HG02588 (cell line): ENCODE measurements around the gene TFEC.

Source experiments
- ATAC-seq: cut with Tn5 transposase; IDR thresholded peaks from one replicate; pipeline ENCODE4 v1.9.1; 2021; ENCODE audit warnings: mild to moderate bottlenecking, moderate library complexity; ENCODE audit not compliant: unreplicated experiment

The TFEC gene

DNA sequence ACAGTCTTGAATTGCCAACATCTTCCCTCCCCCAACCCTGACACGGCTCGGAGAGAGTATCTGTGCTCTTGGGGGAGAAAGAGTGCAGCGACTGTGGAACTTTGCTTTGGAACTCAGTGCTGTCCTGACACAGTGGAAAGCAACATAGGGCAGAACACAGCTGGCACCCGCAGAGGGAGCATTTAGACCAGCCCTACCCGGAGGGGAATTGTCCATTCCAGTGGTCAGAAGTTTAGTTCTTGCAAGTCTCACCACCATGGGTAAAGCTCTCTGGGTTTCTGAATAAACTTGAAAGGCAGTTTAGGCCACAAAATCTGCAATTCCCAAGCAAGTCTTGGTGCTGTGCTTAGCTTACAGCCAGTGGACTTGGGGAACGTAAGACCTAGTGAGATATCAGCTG lies 34.9 kb downstream of the TFEC start:
- ATAC-seq = no peak

DNA sequence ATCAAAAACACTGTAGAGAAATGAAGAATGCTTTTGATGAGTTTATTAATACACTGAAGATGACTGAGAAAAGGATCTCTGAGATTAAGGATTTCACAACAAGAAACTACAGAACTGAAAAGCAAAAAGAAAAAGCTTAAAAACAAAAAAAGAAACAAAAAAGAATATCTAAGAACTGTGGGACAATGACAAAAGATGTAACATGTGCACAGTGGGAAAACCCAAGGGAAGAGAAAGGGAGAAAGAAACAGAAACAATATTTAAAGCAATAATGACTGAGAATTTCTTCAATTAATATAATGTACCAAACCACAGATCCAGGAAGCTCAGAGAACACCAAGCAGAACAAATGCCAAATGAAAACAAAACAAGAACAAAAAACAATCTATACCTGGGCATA lies 42.2 kb downstream of the TFEC start:
- no peak for ATAC-seq

DNA sequence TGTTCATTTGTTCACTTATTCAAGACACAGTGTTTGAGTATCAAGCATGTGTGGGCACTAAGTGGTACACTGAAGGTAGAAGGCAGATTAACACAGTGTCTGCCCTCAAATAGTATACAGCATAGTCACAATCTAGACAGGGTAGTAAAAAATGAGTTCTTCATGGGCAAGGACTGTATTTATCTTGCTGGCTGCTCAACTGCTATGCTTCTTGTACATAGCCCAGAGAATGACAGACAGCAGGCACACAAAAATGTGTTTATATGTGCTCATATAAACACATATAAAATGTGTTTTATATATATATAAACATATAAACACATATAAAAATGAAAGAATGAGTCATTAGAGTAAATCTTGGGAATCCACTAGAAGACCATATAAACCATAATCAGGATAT lies 43.1 kb downstream of the TFEC start:
- ATAC-seq = no peak

DNA sequence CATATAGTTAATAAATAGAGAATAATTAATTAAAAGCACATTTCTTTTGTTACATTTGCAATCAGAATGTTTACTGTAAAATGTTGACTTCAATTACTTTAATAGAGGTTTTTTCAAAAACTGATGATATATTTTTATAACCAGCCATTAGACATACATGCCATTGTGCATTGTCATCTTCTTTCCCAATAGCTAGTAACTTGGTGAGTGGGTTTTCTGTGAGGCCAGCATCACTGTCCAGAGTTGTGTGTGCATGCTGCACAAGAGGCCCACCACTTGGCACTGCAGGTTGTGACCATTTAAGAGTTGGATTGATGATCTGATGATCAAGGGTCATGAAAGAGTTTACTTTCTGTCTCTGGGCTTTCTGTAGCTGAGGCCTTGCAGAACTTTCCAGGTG lies 46.5 kb downstream of the TFEC start:
- no peak for ATAC-seq

DNA sequence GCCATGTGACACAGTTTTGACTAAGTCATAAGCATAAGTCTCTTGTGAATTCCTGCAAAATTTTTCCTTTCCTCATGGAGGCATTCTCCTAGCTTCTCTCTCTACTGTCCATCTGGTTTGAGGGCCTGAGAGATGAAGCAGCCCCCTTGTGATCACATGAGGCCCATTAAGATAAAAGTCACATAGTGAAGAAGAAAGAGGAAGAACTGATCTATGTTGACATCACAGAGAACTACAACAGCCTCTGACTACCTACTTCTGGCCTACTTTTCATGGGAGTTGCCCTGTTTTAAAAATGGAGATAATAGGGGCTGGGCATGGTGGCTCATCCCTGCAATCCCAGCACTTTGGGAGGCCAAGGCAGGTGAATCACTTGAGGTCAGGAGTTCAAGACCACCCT lies 50.4 kb downstream of the TFEC start:
- ATAC-seq = no peak

DNA sequence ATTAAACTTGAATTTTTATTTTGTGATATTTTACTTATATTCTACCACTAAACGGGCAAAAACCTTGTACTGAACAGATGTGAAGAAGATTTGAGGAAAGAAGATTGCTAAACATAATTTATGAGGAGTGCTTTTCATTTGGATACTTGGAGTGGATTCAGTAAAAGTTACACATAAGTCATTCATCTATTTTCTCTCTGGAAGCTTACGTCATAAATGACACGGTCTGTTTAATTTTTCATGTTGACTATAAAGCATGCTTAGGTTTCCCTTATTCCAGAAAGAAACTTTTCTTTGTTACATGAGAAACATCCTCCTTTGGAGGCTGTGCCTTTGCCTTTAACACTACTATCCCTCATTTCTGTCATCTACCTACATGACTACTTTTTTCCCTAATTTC lies 53.9 kb downstream of the TFEC start:
- no peak for ATAC-seq

DNA sequence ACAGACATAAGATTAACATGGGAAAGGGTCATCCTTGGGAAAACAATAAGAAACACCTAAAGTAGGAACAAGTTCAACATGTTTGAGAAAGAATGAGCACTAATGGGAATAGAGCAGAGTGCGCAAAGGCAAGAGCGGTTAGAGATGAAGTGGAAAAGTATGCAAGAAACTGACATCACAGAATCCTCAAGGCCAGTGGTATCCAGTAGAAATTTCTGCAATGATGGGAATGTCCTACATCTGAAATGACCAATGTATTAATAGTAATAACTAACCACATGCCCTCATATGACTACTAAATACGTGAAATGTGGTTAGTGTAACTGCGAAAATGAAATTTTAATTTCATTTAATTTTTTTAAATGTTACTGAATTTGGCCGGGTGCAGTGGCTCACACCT lies 54.8 kb downstream of the TFEC start:
- no peak for ATAC-seq

DNA sequence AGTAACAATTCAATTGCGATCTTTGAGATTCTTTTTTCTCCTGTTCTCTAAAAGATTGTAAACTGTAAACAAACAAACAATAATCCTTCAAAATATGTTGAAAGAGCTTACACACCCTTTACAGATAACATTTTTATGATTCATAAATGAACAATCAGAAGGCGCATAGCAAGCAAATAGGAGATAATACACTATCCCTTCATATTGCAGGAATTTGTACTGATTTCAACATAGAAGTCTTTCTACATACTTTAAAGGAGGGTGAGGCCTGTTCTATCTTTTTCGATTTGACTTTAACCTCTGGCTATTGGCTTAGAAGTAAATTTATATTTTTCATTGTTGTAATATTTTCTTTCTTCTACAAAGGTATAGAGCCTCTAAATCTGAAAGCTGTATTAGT lies 57.2 kb downstream of the TFEC start:
- ATAC-seq = no peak

DNA sequence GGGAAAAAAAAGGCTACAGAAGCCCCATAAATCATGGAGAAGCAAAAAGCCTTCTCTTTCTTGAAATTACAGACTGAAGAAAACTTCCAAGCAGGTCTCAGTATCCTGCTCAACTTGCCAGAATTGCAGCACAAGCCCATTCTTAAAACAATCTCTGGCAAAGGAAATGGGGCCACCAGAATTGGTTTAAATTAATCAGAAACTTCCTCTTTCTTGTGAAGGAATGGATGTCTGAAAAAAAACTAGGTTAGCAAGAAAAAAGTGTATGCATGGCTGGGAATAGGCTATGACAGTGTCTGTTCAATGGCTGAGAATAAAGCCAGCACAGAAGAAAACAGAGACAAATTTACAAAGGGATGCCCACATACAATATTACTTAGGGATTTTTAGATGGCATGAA lies 59.1 kb downstream of the TFEC start:
- ATAC-seq = no peak

DNA sequence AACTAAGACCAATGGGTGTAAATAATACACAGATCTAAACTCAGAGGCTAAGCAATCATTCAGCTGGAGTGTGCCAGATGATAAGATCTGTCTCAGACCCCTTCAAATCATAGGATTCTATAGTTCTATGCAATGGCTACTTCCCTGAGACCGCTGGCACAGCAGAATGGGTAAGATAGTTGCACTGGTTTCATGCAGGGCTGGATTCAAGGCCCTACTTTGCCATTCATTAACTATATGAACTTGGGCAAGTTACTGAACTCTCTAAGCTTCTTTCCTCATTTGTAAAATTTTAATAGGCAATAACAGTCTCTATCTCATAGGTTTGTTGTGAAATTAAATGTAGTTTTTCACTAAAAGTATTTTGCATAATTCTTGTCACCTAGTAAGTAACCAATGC lies 62.0 kb downstream of the TFEC start:
- no peak for ATAC-seq

DNA sequence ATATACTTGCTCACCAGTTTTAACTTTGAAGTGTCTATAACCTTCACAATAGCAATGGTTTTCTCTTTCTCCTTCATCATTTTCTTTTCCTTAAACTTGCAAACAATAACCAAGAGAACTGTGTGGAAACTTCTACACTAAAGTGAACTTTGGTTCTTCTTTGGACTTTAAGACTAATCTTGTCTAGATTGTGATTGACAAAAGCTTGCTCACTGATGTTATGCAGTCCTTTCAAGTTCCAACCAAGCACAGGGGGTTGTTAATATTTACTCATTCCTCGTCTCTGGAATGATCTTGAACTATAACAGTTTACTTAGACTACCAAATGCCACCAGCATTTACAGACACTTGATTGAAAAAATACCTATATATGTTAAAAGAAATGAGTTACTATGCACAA lies 62.4 kb downstream of the TFEC start:
- ATAC-seq = no peak

DNA sequence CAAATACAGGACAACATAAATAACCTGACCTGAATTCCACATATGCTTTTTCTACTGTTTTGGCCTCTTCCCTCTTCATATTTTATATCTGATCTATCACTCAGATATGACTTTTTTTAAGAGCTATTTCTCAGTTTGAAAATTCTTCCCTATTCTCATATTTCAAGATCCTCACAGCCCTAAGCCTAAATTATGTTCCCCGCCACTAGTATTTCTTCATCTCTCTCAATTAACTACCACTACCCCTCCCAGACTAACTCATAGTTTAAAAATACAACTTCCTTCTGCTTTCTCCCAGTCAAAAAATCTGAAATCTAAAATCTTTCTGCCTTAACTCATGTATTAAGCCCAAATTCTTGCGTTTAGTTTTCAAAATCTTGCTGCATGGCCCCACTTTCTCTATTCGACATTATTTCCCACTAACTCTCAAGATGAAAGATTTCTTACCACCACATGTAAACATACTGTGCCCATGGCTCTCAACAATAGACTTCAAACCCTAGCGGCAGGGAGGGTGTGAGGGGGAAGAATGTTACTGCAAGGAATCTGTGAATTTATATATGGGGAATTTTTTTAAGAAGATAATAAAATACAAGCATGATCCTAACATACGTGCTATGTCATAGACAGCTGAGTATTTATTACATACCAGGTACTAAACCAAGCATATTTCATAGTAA lies 64.6 kb downstream of the TFEC start:
- no peak for ATAC-seq

DNA sequence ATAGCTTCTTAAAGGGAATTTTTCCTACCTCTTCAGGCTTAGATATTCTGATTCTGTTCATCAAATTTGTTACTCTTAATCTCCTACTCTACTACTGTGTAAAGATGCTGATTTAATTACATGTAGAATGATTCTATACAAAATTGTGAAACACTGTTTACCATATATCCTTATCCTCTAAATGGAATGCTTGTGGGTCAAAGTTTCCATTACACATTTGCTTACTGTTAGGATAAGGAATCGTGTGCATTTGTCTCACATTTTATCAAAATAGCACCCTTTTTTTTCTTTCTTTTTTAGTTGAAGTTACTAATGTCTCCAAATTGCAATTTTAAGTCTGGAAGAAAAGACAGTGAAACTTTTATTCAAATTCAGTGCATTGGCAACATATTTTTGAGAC lies 65.3 kb downstream of the TFEC start:
- ATAC-seq = no peak

DNA sequence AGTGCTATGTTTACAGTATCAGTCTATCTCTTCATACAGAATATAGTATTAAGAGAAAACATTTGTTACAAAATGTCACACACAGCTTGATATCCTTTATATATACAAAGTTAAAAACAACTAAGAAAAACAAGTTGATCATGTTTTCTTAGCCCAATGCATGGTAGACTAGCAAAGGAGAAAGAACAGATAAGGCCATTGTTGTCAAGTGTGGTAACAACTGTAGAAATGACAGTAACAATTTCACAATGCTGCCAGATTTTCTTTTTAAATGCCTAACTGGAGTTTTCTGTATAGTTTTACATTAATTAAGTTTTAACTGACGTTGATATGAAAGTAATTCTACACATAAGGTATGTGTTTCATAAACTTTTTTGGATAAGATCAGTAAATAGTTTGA lies 65.8 kb downstream of the TFEC start:
- ATAC-seq = no peak

DNA sequence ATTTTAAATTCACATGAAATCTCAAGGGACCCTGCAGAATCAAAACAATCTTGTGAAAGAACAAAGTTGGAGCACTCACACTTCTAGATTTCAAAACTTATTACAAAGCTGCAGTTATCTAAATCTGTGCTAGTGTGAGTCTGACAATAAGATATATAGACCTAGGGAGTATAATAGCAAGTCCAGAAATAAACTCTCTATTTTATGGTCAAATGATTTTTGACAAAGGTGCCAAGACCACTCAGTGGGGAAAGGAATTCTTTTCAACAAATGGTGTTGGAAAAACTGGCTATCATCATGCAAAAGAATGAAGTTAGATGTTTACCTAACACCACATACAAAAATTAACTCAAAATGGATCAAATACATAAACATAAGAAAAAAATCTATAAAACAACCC lies 68.2 kb downstream of the TFEC start:
- ATAC-seq = no peak

DNA sequence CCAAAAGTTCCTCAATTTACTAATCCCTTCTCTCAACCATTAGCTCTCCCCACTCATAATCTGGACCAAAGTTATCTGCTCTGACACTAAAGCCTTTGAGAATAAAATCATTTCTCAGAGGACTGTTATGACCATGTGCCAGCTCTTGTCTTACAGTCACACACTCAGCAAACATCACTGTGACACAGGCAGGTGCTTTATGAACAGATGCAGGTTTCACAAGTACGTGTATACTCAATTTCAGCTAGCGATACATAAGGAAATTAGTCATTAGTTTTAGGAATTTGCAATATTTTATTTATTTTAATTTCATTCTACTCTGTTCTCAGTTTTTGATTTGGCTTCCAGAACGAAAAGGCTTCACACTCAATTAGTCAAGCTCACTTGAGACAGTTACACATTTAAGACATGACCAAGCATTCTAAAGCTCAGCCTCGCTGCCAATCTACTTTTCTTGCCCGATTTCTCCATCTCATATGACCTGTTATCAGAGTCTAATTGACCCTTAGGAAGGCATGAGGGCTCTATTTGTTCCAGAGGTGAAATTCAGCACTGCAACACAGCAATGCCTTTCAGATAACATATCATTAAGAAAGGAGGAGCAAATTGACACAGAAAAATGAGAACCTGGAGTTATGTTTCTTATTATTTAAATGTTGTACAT lies 76.8 kb downstream of the TFEC start:
- no peak for ATAC-seq

DNA sequence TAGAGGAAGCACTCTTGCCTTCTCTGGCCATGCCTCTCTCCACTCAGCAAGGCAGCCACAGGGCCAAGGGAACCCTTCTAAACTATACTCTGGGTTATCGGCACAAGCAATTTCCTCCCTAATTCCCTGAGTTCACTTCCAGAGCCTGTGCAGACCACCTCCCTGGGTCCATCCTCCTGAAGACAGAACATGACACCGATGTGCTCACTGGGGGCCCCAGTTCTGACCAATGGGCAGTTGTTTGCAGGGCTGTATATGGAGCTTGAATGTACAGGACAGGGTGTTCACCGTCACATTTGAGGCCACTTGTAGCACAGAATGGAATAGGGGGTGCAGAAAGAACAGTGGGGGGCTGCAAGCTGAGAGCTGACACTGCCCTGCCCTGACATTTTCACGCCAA lies 77.7 kb downstream of the TFEC start:
- no peak for ATAC-seq

DNA sequence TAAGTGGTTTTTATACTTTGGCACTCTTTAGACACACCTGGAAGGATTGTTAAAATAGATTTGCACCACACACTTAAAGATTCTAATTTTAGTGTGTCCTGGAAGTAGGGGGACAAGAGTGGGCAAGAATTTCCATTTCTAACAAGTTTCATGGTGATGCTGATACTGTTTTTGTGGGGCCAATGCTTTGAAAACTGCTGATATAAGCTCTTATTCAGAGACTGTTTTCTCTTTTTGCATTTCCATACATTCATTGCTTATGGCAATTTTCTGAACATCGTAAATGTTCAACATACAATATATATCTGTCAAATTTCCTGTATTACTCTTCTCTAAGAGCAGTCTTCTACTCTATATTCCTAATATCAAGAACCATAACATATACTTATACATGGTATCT lies 79.0 kb downstream of the TFEC start:
- no peak for ATAC-seq

DNA sequence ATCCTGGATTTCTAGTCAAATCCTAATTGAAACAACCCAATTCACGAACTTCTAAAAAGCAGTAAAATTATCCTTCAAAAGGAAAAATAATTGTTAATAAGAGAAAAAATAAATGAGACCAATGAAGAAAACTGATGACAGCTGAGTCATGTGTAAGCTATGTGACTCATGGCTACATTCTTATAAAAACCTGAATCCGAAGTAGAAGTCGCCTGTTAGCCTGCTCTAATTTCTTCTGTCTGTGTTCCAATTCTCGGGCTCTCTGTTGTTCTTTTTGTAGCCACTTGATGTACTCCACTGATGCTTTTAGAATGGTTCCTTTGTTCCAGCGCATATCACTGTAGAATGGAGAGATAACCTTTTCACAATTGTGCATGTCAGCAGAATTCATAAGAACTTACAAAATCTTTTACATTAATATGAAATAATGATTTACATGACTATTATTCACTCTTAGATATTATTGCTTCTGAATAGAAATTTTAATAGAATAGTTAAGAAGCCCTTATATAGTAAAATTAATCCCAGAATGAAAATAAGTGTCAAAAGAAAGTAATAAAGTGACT lies 88.8 kb downstream of the TFEC start:
- no peak for ATAC-seq

DNA sequence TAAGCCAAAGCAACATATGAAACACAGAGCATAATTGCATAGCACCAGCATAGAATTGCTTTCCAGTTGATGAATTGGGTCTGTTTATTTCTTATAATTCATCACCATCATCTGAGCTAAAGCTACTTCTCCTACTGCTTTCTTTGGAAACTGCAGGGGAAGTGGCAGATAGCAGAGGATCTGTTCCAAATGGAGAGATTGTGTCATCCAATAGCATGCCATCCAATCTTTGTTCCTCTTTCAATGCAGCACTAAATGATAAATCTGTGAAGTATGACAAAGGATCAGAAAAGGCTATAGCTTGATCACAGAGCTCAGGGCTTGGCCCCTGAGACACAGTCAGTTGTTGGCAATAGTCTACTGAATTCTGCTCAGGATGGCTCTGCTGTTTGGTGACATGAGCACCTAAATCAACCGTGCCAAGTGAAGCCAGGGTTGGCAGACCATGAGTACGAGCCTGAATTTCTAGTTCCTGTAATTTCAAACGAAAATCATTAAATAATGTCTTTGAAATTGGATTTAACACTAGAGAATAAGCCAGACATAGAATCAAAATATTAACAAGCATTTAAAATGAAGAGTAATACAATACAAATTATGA lies 90.0 kb downstream of the TFEC start:
- ATAC-seq = no peak

DNA sequence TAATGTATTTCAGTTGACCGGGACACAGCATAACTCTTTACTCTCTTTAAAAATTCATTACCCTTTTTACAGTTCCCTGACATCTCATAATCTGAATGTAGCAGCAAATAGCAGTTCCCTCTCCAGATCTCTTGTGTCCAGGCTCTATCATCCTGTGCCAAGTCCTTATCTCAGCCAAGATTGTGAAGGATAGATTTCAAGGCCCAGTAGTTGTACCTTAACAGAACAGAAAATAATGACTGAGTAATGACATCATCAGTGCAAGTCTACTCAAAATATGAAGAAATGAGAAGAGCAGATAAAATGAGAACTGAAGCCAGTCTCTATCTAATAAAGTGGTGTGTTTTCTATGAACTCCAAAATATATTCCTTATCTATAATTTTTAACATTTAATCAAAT lies 92.6 kb downstream of the TFEC start:
- ATAC-seq = no peak

DNA sequence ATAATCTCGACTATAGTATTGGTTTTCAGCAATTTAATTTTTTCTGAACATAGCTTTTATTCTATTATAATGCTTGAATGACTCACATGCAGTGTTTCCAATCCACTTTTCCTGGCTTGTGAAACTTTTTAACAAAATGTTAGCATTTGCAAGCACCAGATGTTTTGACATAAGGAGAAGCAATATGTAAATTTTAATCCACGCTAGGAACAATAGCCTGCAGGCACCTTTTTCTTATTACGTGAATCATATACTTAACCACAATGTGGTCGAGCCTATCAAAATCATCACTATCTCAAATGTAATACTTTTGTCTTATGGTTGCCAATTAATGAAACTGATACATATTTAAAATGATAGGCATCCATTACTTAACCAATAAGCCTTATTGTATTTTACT lies 97.1 kb downstream of the TFEC start:
- no peak for ATAC-seq
